ENCODE data around the gene CD22. TPM values are rescaled to one million over a fixed set of nuclear protein-coding genes. Genes with fewer than 3 reads are reported as not detected.

Gene CD22
- total RNA-seq, 1 experiment from 2014 or later, result not detected

GRCh38 chr19:35336166-35336955, 7.4 kb downstream of the CD22 start:
- DNase-seq (ENCODE audit: low spot score), result no peak
- in situ Hi-C loops (cut with HindIII; ENCODE audit: low sequenced_read_pairs), result no loop called here

DNA sequence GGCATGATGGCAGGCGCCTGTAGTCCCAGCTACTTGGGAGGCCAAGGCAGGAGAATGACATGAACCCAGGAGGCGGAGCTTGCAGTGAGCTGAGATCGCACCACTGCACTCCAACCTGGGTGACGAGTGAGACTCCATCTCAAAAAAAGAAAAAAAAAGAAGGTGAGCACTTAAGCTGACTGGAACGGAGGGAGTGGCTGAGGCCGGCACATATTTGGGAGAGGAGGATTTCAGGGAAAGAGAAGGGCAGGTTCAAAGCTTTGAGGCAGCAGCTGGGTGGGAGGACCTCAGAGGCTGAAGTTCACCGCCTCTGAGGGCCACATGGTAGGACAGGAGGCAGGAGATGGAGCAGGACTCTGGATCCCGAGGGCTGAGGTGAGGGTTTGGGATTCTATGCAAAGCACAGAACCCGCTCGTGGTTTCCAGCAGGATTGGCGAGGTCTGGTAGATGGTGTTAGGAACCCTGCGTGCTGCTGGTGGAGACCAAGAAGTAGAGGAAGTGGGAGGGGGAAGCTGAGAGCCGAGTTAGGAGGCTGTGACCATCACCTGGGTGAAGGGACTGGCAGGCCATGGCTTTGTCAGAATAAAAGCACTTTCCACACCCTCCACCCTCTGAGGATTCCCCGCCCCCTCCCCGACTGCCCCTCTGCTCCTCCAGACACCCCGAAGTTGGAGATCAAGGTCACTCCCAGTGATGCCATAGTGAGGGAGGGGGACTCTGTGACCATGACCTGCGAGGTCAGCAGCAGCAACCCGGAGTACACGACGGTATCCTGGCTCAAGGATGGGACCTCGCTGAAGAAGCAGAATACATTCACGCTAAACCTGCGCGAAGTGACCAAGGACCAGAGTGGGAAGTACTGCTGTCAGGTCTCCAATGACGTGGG, 8.4 kb downstream of the CD22 start:
- in situ Hi-C loops (cut with HindIII; ENCODE audit: low sequenced_read_pairs), result no loop called here
- no peak for DNase-seq (ENCODE audit: low spot score)

DNA sequence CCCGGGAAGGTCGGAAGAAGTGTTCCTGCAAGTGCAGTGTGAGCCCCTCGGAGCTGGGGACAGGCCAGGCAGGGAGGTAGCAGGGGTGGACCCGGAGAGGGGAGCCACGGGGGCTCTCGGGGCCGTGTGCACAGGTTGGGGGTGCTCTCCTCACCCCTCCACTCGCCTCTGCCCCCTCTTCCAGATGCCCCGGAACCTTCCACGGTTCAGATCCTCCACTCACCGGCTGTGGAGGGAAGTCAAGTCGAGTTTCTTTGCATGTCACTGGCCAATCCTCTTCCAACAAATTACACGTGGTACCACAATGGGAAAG, 9.0 kb downstream of the CD22 start:
- in situ Hi-C loops (cut with HindIII; ENCODE audit: low sequenced_read_pairs), result no loop called here
- DNase-seq (ENCODE audit: low spot score), result no peak

DNA sequence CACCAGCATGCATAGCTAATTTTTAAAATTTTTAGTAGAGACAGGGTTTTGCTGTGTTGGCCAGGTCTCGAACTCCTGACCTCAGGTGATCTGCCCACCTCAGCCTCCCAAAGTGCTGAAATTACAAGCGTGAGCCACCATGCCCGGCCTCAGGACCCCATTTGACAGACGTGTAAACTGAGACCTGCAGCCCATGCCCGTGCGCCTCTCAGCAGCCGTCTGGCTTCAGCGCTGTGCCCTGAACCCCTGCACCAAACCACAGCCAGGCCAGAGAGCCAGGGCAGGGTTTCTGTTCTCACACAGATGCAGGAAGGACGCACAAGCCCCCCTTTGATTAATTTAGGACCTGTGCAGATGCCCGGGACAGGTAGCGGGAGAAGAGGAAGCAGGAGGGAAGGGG, 11.4 kb downstream of the CD22 start:
- no peak for DNase-seq (ENCODE audit: low spot score)
- in situ Hi-C loops (cut with HindIII; ENCODE audit: low sequenced_read_pairs), result no loop called here

GRCh38 chr19:35341006-35341405, 12.0 kb downstream of the CD22 start:
- in situ Hi-C loops (cut with HindIII; ENCODE audit: low sequenced_read_pairs), result no loop called here
- no peak for DNase-seq (ENCODE audit: low spot score)

DNA sequence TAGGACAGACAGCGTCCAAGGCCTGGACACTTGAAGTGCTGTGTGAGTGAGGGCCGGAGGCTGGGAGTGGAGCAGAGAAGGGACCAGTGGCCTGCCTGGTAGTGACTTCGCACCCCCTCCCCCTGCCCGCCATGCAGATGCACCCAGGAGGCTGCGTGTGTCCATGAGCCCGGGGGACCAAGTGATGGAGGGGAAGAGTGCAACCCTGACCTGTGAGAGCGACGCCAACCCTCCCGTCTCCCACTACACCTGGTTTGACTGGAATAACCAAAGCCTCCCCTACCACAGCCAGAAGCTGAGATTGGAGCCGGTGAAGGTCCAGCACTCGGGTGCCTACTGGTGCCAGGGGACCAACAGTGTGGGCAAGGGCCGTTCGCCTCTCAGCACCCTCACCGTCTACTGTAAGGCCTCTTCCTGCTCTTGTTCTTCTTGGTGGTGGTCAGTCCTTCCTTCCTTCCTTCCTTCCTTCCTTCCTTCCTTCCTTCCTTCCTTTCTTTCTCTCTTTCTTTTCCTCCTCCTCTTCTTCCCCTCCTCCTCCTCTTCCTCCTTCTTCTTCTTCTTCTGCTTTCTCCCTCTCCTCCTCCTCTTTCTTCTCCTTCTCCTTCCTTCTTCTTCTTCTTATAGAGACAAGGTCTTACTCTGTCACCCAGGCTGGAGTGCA, 12.7 kb downstream of the CD22 start:
- DNase-seq (ENCODE audit: low spot score), result no peak
- in situ Hi-C loops (cut with HindIII; ENCODE audit: low sequenced_read_pairs), result no loop called here

DNA sequence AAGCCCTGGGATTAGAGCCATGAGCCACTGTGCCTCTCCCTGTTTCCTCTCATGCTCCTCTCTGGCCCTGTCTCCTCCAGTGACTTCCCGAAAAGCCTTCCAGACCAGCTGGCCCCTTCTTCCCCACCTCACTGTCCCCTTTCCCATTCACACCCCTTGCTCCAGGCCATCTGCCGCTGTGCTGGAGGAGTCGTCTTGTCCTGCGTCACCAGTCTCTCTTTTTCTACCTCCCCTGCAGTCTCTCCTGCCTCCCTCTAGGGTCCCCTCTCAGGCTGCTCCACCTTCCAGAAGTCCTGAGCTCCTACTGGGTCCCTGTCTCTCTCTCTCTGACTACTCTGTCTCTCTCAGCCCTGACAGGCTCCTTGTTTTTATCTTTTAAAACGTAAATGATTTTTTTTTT, 13.4 kb downstream of the CD22 start:
- in situ Hi-C loops (cut with HindIII; ENCODE audit: low sequenced_read_pairs), result no loop called here
- no peak for DNase-seq (ENCODE audit: low spot score)

DNA sequence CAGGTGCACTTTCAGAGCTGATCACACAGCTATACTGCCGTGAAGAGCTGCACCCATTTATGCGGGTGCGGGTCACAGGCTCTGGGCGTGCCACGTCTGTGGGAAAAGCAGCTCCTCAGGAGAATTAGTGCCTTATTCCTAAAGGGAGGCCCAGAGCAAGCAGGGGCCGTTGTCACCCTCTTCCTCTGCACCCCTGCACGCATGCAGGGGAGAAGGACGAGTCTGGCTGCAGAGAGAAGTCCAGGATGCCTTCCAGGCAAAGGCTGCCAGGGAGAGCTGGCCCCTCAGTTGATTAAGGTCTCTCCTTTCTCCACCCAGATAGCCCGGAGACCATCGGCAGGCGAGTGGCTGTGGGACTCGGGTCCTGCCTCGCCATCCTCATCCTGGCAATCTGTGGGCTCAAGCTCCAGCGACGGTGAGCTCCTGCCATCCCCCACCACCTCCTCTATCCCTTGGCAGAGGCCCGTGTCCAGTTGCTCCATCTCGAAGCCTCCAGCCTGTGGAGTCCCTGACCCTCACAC, 15.6 kb downstream of the CD22 start:
- no peak for DNase-seq (ENCODE audit: low spot score)

GRCh38 chr19:35345671-35346111, 16.7 kb downstream of the CD22 start:
- no peak for DNase-seq (ENCODE audit: low spot score)

More for the DNA sequence above, 15.6 kb downstream of the CD22 start:
- in situ Hi-C loops (cut with HindIII; ENCODE audit: low sequenced_read_pairs), result no loop called here

DNA sequence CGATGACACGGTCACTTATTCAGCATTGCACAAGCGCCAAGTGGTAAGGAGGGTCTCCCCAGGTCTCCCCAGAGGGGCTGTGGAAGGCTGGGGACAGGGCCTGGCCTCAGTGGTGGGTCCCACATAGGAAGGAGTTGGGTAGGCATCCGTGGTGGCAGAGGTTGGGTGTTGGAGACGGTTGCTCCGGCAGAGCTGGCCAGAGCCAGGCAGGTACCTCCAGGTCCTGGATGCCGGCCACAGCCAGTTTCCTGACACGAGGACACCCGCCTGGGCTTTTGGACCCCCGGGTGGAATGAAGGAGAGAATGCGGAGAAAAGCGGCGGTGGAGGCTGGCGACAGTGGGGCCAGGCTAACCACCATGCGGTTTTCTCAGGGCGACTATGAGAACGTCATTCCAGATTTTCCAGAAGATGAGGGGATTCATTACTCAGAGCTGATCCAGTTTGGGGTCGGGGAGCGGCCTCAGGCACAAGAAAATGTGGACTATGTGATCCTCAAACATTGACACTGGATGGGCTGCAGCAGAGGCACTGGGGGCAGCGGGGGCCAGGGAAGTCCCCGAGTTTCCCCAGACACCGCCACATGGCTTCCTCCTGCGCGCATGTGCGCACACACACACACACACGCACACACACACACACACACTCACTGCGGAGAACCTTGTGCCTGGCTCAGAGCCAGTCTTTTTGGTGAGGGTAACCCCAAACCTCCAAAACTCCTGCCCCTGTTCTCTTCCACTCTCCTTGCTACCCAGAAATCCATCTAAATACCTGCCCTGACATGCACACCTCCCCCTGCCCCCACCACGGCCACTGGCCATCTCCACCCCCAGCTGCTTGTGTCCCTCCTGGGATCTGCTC, 17.4 kb downstream of the CD22 start:
- in situ Hi-C loops (cut with HindIII; ENCODE audit: low sequenced_read_pairs), result no loop called here
- DNase-seq (ENCODE audit: low spot score), result no peak

More at GRCh38 chr19:35345671-35346111, 16.7 kb downstream of the CD22 start:
- in situ Hi-C loops (cut with HindIII; ENCODE audit: low sequenced_read_pairs), result no loop called here

DNA sequence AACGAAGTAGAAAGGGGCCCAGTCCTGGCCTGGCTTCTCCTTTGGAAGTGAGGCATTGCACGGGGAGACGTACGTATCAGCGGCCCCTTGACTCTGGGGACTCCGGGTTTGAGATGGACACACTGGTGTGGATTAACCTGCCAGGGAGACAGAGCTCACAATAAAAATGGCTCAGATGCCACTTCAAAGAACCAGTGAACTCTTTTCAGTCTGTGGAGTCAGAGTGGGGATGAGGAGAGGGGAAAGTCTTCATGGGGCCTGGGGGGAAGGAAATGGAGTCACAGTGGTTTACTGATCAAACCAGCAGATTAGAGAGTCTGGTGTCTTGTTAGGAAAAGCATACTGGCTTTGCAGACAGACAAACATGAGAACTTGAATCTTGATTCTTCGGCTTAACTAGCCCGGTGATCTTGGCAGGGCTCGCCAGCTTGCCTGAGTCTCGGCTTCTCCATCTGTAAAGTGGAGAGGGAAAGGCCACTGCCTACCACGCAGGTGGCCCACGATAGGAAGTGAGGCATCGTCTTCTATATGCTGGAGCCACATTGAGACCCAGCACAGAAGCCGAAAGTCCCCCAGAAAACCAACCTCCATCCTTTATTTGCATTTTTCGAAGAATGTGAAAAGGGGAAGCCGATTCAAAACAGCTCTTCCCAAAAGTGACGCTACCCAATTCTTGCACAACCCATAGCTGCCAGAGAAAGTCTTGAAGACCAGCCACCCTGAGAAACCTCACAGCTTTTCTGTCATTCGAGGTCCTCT, 18.4 kb downstream of the CD22 start, which contains the start of gene FFAR1:
FFAR1 (plus strand) TSS at position 732 of the 759 bp plus-strand sequence. CDS start 3,650 bp downstream, outside the sequence.
- in situ Hi-C loops (cut with HindIII; ENCODE audit: low sequenced_read_pairs), result no loop called here
- no peak for DNase-seq (ENCODE audit: low spot score)

DNA sequence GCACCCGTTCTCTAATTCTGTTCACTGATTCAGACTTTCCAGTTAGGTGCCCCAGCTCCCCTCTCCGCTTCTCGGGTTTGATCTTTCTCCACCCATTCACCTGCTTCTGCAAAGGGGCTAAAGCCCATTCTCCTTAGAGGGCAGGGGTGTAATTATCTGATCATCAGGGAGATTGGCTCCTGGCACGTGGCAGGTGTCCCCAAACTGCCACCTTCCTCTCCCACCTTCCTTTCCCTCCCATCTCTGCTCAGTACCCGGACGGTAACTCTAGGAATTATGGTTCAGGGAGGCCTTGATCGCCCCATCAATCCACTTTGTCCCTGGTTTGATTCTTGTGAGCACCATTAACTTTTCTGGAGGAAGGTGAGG, 18.9 kb downstream of the CD22 start:
- in situ Hi-C loops (cut with HindIII; ENCODE audit: low sequenced_read_pairs), result no loop called here

GRCh38 chr19:35348911-35349611, 20.1 kb downstream of the CD22 start:
- DNase-seq (ENCODE audit: low spot score), result no peak
- in situ Hi-C loops (cut with HindIII; ENCODE audit: low sequenced_read_pairs), result no loop called here

More for the DNA sequence above, 18.9 kb downstream of the CD22 start:
- DNase-seq (ENCODE audit: low spot score), result no peak

DNA sequence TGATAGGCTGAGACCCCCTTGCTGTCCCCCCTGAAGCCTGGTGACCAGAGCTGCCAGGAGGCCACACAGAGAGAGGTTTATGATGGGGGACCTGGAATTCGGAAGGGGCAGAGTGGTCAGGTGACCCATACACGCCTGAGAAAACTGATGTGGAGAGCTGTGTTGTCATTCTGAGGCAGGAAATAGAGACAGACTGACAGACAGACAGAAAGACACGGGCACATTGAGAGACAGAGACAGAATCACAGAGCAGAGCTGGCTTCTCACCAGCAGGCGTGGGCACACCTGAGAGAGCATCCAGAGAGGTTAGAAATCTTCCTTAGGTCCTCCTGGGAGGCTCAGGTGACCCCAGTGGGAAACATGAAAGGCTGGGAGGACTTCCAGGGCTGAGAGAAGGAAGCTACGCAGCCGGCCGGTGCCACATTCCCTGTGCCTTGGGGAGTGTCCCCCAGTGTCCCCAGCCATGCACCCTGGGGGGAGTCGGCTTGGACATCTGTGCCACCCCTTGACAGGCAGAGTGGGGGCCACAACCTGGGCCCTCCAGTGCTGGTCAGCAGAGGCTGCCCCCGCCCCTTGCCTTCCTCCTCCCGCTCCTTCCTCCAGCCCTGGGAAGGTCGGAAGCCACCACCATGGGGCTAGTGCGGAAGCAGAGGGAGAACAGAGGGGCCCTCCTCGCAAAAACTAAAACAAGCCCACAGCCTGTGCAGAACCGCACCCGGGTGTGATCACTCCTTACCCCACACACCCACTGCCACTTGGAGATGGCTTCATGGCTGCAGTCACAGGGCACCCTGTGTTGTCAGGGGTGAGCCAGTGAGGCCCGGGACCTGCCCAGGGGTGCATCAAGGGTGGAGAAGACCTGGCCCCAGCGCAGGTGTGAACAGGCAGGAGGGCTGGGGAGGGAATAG, 20.9 kb downstream of the CD22 start:
- no peak for DNase-seq (ENCODE audit: low spot score)
- in situ Hi-C loops (cut with HindIII; ENCODE audit: low sequenced_read_pairs), result loop anchor here (5.0 kb wide), 1 partner anchor 82 kb away; no protein-coding TSS in a partner anchor

- in situ Hi-C loops (cut with HindIII; ENCODE audit: low sequenced_read_pairs), result loop anchor here (5.0 kb wide), 1 partner anchor 82 kb away; no protein-coding TSS in a partner anchor
Measured at GRCh38 chr19:35350591-35350990, 21.6 kb downstream of the CD22 start.

More at GRCh38 chr19:35350591-35350990, 21.6 kb downstream of the CD22 start:
- DNase-seq (ENCODE audit: low spot score), result no peak
